HepG2 (cell line): ENCODE measurements around the gene TSGA10IP. TPM values are rescaled to one million over a fixed set of nuclear protein-coding genes. Genes with fewer than 3 reads are reported as not detected.
A peak's percentile ranks its signal among the peaks of the same experiment; 100 is the strongest.

Source experiments
- CBX5 ChIP-seq: sonication (generic); formaldehyde crosslinking; IDR thresholded peaks from 2 replicates; pipeline ENCODE4 v1.4.0; 2020; ENCODE audit warnings: missing genetic modification reagents, borderline replicate concordance
- CSRNP2 ChIP-seq: sonication (generic); formaldehyde crosslinking; conservative IDR thresholded peaks from 2 replicates; pipeline ENCODE4 v1.8.0; 2022; ENCODE audit warnings: low read depth, missing genetic modification reagents
- EHMT2 ChIP-seq: fragments of 200-600 bp; sonication (generic); IDR thresholded peaks from 2 replicates; pipeline ENCODE4 v1.7.0; 2017; ENCODE audit warnings: antibody characterized with exemption, low read depth, low read length, borderline replicate concordance
- FOXM1 ChIP-seq: sonication (generic); formaldehyde crosslinking; IDR thresholded peaks from 2 replicates; pipeline ENCODE4 v1.5.0; 2020; ENCODE audit warnings: missing genetic modification reagents
- GABPA ChIP-seq, 2 experiments: IDR thresholded peaks; 2 replicates each; pipeline ENCODE4 v1.6.1; 2011 to 2016; ENCODE audit warnings: low read depth in 2 of 2, low read length in 1 of 2, missing biosample characterization in 1 of 2, missing genetic modification characterization in 1 of 2
- HMG20B ChIP-seq: conservative IDR thresholded peaks from 2 replicates; pipeline ENCODE4 v1.6.1; 2016; ENCODE audit warnings: missing genetic modification reagents, missing compliant biosample characterization
- HNRNPH1 ChIP-seq: fragments of 200-400 bp; formaldehyde crosslinking; optimal IDR thresholded peaks from 2 replicates; pipeline ENCODE3; 2017; ENCODE audit warnings: mild to moderate bottlenecking, low read depth, low read length
- HOXA7 ChIP-seq: sonication (generic); formaldehyde crosslinking; IDR thresholded peaks from 2 replicates; pipeline ENCODE4 v1.8.1; 2022; ENCODE audit warnings: mild to moderate bottlenecking, missing genetic modification reagents, moderate library complexity
- LCORL ChIP-seq, 2 experiments: fragments of 450-650 bp in 1 of 2; sonication (generic) in 1 of 2; formaldehyde crosslinking in 1 of 2; IDR thresholded peaks; 2 replicates each; pipeline versions ENCODE4 v1.5.0 to v1.6.1; 2017 to 2020; ENCODE audit warnings: antibody characterized with exemption in 1 of 2, missing genetic modification reagents in 1 of 2
- PCBP1 ChIP-seq: fragments of 200-400 bp; formaldehyde crosslinking; IDR thresholded peaks from 2 replicates; pipeline ENCODE4 v1.6.1; 2017; ENCODE audit warnings: mild to moderate bottlenecking, low read depth, low read length, borderline replicate concordance
- POLR2A ChIP-seq, 2 experiments: IDR thresholded peaks; 2 replicates each; pipeline ENCODE4 v1.6.1; 2011; ENCODE audit warnings: low read depth in 2 of 2, low read length in 2 of 2, mild to moderate bottlenecking in 1 of 2, moderate library complexity in 1 of 2; ENCODE audit not compliant: insufficient read depth in 1 of 2
- REPIN1 ChIP-seq: sonication (generic); formaldehyde crosslinking; IDR thresholded peaks from 2 replicates; pipeline ENCODE4 v1.8.0; 2022; ENCODE audit warnings: missing genetic modification reagents, low read depth, mild to moderate bottlenecking, borderline replicate concordance
- RFX1 ChIP-seq: fragments of 450-650 bp; IDR thresholded peaks from 2 replicates; pipeline ENCODE4 v1.6.1; 2017
- RXRB ChIP-seq: IDR thresholded peaks from 2 replicates; pipeline ENCODE4 v1.6.1; 2016; ENCODE audit warnings: borderline replicate concordance, missing genetic modification reagents, missing compliant biosample characterization
- TAF1 ChIP-seq: sonication (generic); formaldehyde crosslinking; IDR thresholded peaks from 2 replicates; pipeline ENCODE4 v1.4.0; 2020; ENCODE audit warnings: missing genetic modification reagents
- TIGD3 ChIP-seq: sonication (generic); formaldehyde crosslinking; IDR thresholded peaks from 2 replicates; pipeline ENCODE4 v1.5.1; 2020; ENCODE audit warnings: mild to moderate bottlenecking, missing genetic modification reagents, borderline replicate concordance
- ZBTB7A ChIP-seq: sonication (generic); formaldehyde crosslinking; IDR thresholded peaks from 2 replicates; pipeline ENCODE4 v1.8.0; 2022; ENCODE audit warnings: mild to moderate bottlenecking, missing genetic modification reagents
- ZNF143 ChIP-seq: sonication (generic); formaldehyde crosslinking; IDR thresholded peaks from 2 replicates; pipeline ENCODE4 v1.4.0; 2020; ENCODE audit warnings: missing genetic modification reagents
- ZNF3 ChIP-seq: IDR thresholded peaks from 2 replicates; pipeline ENCODE4 v1.7.0; 2017; ENCODE audit warnings: inconsistent platforms
- ZNF343 ChIP-seq: sonication (generic); formaldehyde crosslinking; IDR thresholded peaks from 2 replicates; pipeline ENCODE4 v1.4.0; 2020; ENCODE audit warnings: mild to moderate bottlenecking, missing genetic modification reagents
- ZNF574 ChIP-seq: sonication (generic); formaldehyde crosslinking; IDR thresholded peaks from 2 replicates; pipeline ENCODE4 v1.4.0; 2020; ENCODE audit warnings: missing genetic modification reagents
- ZNF639 ChIP-seq: conservative IDR thresholded peaks from 2 replicates; pipeline ENCODE4 v1.6.1; 2018; ENCODE audit warnings: missing genetic modification reagents
- ZSCAN29 ChIP-seq: sonication (generic); formaldehyde crosslinking; conservative IDR thresholded peaks from 2 replicates; pipeline ENCODE4 v1.4.0; 2020; ENCODE audit warnings: mild to moderate bottlenecking, missing genetic modification reagents
- polyA plus RNA-seq, 8 experiments: library from polyadenylated mRNA; depleted of rRNA in 3 of 8; stranded (reverse) in 7 of 8; unstranded in 1 of 8; fragments of >200 nt; fragmentation: Illumina TruSeq in 4 of 8; extraction: Trizol in 4 of 8; gene quantifications; 2 replicates each; pipeline versions ENCODE4 v1.2.1 to v1.2.3, GENCODE V29; 2011 to 2016; ENCODE audit warnings: low read depth in 4 of 8, missing spikeins in 1 of 8, mixed read lengths in 1 of 8; ENCODE audit not compliant: insufficient read depth in 1 of 8
- total RNA-seq, 5 experiments: library from RNA; depleted of rRNA; stranded (reverse); fragments of >200 nt; fragmentation: Illumina TruSeq; extraction: Trizol; gene quantifications; 2 replicates each; pipeline ENCODE4 v1.2.3, GENCODE V29; 2016; ENCODE audit warnings: low read depth in 1 of 5

Gene TSGA10IP
- total and polyA plus RNA-seq, 2 of the 13 experiments (the other 11 are each of a cell fraction or from before 2014, with no cell fraction given) = not detected

GRCh38 chr11:65961267-65962140 is 16.2 kb downstream of the TSGA10IP start, which contains the start of gene SART1 (continued):
- TF ChIP-seq CSRNP2 (CRISPR knock-in tag) = no peak
- no peak for TF ChIP-seq ZBTB7A (CRISPR knock-in tag)
- TF ChIP-seq ZSCAN29 (CRISPR knock-in tag) = peak; percentile 77; the same call in 1 of the 2 replicates
- peak; percentile 49; the same call in 1 of the 2 replicates for TF ChIP-seq CBX5 (CRISPR knock-in tag)
- peak; percentile 97 for TF ChIP-seq ZNF143 (CRISPR knock-in tag)
- TF ChIP-seq ZNF3 (CRISPR knock-in tag) = peak; percentile 31; the same call in 1 of the 2 replicates
- TF ChIP-seq ZNF639 (CRISPR knock-in tag) = peak; percentile 98
- TF ChIP-seq TIGD3 (CRISPR knock-in tag) = no peak
- no peak for TF ChIP-seq RFX1
- 0 out of 2 replicates have a peak, but pooled peaks have one; percentile 40 for TF ChIP-seq PCBP1
- peak; percentile 76; the same call in 1 of the 2 replicates for TF ChIP-seq ZNF343 (CRISPR knock-in tag)
- TF ChIP-seq LCORL (IDR thresholded peaks at IDR 0.05) = no peak
- peak; percentile 59; the same call in 1 of the 2 replicates for TF ChIP-seq LCORL (CRISPR knock-in tag; IDR thresholded peaks at IDR 0.05)
- TF ChIP-seq HMG20B = no peak
- TF ChIP-seq HOXA7 (CRISPR knock-in tag) = no peak
- 0 out of 2 replicates have a peak, but pooled peaks have one; percentile 68 for TF ChIP-seq RXRB (CRISPR knock-in tag)
- TF ChIP-seq TAF1 (CRISPR knock-in tag) = peak; percentile 97
- TF ChIP-seq GABPA (IDR thresholded peaks at IDR 0.05; ENCODE audit: low read depth, low read length) = peak; percentile 96
- peak; percentile 97 for TF ChIP-seq GABPA (CRISPR knock-in tag; IDR thresholded peaks at IDR 0.05; ENCODE audit: low read depth)
- TF ChIP-seq FOXM1 = no peak
- TF ChIP-seq EHMT2 = no peak
- TF ChIP-seq REPIN1 = peak; percentile 65; the same call in 1 of the 2 replicates
- TF ChIP-seq POLR2A (IDR thresholded peaks at IDR 0.05; ENCODE audit: insufficient read depth in 1 of 2, low read depth in 2 of 2, low read length in 2 of 2) = peak; percentile 88 to 95
- no peak for TF ChIP-seq HNRNPH1
- peak; percentile 99 for TF ChIP-seq ZNF574 (CRISPR knock-in tag)
